PC-9 (cell line): ENCODE measurements around the gene EFEMP2.

Experiments used
- CTCF ChIP-seq: fragments of 200-600 bp; sonication (generic); conservative IDR thresholded peaks from 2 replicates; pipeline ENCODE4 v1.6.1; 2017; ENCODE audit warnings: mixed run types, antibody characterized with exemption, mild to moderate bottlenecking, moderate library complexity
- EZH2 ChIP-seq: fragments of 200-600 bp; sonication (generic); IDR thresholded peaks from 2 replicates; pipeline ENCODE4 v1.8.0; 2017; ENCODE audit warnings: antibody characterized with exemption, low read depth

- TF ChIP-seq CTCF: no peak
- TF ChIP-seq EZH2: no peak
Measured at GRCh38 chr11:65915821-65916251, 43.2 kb upstream of the EFEMP2 start.
